GM19193 (cell line): ENCODE measurements around the gene PACRG.

Source experiments
- POLR2A ChIP-seq: IDR thresholded peaks from 4 replicates; pipeline ENCODE4 v1.6.1; 2011; ENCODE audit not compliant: insufficient read depth, insufficient read length; ENCODE audit errors: extremely low read depth

The PACRG gene

DNA sequence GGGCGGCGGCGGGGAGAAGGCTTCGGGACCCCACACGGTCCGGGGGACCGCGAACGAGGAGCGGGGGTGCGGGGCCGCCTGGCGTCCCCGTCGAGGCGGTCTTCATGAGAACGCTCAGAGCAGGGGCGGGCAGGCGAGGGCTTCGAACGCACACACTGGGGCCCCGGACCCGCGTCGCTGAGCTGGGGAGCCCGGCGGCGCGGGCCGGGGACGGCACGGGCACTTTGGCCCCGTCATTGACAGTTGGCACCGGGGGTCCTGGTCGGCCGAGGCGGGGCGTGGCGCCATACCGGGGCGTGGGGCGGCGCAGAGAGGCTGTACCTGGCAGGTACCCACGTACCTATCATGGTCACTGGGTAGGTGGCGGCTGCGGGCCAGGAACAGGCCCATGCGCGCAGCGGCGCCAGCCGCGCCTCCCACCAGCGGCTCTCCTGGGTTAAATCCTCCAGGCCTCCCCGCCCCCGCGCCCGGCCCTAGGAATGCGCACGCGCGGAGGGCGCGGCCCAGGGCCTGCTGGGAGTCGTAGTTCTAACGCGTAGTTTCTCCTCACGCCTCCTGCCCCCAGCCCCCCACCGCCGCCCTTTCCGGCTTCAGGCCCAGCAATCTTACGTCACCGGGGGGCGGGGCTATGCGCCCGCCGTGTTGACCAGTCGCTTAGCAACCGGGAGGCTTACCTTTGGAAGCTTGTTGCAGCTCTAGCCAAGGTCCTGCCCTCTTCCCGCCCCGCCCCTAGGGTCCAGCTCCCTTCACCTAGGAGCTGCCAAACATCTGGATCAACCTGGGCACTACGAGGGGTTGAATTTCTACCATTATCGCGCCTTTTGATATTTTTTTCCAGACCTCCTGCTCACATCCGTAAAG is at the start of gene PACRG, which contains the start of gene PRKN:
Gene PACRG (plus strand): TSS at position 653 of the 861 bp plus-strand sequence.
Gene PRKN (minus strand): TSS at position 445 of the 861 bp plus-strand sequence.
- TF ChIP-seq POLR2A = no peak

DNA sequence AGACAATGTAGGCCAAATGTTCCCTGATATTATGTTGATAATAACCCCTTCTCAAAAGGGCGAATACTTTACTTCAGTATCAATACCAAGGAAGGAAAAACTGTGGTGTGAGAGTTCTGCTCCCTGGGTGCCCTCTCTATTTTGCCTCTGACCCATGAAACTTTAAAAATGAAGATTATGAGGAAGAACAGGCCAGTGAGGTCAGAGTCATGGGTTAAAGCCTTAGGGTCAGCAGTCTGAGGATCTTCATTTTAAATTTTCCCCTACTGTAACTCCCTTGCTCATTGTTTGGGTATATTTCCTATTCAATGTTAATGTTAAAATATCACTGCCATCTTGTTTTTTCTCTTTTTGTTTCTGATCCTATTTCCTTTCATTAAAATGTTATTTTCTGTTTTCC is 48.1 kb upstream of the PACRG start:
- TF ChIP-seq POLR2A = no peak

DNA sequence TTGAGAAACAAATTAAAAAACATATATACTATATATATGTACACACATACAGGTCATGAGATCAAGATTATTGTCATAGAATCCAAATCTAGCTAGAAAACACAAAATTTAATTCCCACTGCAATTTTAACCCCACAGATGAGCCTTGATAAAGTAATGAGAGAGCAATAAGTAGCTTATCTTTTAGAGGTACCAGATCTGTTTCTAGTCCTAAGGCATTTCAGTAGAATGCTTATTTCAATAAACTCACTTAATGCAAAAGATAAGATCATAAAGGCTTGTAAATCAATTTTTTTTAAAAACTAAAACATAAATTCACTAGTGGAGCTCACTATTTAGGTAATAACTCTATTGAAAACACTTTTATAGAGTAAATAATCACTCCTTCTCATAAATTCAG is 47.4 kb upstream of the PACRG start:
- no peak for TF ChIP-seq POLR2A

DNA sequence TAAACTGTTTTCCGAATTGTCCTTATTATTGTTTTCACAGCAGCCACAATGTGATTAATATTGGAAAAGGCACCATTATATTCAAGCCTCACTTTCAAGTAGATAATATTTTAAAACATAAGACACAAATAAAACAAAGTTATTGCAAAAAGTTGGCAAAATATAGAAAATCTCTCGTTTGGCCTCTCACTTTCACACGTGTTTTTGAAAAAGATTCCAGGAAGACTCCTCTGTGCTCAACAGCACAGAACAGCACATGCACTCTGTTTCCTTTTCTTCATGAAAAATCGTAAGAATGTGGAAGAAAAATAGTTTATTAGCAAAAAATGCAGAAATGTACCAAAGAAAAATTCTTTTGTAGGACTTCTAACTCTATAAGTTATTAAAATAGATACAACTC is 46.9 kb upstream of the PACRG start:
- no peak for TF ChIP-seq POLR2A

DNA sequence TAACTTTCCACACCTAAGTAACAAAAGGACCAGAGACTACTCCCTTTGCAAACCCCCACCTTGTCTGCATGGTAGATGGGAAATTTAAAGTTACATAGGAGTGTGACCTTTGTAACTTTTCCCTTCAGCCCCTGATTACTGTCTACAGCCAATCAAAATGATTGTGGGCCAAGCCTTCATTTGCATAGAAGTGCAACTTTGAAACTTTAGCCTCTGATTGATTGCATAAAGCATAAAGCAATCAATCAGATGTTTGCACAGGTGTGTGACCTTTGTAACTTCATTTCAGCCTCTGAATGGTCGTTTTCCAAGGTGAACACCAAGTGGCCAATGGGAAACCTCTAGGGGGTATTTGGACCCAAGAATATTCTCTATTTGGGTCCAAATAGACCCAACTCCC is 46.3 kb upstream of the PACRG start:
- no peak for TF ChIP-seq POLR2A

DNA sequence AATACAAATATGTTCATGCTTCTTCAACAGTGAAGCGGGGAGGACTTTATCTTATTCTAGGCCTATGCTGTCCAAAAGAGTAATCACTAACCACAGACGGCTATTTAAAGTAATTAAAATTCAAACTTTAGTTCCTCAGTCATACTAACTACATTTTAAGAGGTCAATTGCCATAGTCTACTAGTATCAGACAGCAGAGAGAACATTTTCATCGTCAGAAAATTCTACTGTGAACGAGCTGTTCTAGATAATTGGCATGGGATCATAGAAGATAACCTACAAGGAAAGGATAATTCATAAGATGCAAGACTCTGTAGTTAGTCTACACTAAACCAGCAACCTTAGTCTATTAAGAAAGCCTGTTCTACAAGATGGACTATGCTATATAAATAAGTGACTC is 44.6 kb upstream of the PACRG start:
- no peak for TF ChIP-seq POLR2A

DNA sequence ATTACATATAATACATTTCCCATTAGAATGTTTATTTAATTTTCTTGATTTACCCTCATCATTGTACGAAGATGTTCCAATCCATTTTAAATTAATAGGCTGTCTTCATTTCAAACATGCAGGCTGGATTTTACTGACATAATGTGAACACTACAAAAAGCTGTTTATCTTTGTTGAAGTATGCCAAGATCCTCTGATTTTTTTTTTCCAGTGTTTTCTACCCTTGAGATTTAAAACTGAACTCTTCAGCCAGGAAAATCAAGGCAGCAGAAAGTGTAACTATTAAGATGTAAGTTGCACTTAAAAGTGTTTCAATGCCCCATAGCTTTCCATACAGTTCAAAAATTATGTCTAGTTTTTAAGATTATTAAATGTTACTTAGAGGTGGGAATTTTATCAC is 43.7 kb upstream of the PACRG start:
- no peak for TF ChIP-seq POLR2A

DNA sequence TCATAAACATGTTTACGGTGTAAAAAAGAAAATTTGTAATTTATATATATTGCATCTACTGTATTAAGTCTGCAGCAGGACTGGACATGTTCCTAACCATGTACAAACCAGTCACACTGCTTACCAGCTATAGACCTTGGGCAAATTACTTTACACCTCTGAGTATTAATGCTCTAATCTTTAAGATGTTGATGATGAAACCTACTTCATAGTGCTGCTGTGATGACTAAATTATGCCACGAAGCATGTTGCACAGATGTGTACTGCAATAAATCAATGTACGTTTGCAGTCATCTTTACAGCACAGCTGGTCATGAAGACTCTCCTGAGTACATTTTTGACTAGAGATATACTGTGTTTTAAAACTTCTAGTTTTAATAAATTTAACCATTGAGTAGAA is 42.8 kb upstream of the PACRG start:
- TF ChIP-seq POLR2A = no peak

DNA sequence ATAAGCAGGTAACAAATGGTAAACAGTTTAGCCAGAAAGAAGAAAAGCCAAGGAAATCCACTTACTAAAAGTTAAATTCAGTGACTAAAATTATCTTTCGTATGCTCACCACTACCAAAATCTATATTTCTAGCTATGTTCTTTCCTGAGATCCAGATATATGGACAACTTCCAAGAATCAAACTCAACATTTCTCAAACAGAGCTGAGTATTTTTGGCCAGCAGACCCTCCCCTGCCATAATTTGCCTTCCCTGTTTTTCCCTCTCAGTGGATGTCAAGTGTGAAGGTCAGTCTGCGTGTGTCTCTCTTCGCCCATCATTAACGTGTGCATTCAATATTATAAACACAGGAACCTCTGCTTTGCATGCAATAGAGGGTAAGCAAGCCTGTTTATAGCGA is 42.2 kb upstream of the PACRG start:
- no peak for TF ChIP-seq POLR2A

DNA sequence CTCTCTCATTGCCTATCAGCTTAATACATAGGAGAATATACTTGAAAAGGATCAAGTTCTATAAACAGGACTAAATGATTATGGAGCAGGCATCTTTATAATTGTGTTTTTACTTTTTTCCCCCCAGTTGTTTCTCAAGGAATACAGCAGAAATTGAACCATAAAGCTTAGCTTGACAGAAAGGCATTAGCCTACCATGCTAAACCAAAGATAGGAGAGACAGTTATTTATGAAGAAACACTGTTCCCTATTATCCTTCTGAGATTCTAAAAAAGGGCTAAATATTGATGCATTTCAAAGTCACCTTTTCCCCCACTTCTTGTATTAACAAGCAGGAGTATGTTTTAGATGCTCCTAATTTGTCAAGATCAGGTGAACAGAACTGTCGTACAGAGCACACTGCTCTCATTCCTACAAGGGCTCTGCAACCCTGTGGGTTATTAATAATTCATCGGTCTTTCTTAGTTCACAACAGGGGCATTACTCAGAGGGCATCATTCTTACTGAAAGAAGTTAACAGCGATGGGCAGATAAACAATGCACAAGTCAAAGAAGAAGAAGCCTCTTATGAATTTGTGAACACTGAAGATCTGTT is 38.9 kb upstream of the PACRG start:
- TF ChIP-seq POLR2A = no peak

DNA sequence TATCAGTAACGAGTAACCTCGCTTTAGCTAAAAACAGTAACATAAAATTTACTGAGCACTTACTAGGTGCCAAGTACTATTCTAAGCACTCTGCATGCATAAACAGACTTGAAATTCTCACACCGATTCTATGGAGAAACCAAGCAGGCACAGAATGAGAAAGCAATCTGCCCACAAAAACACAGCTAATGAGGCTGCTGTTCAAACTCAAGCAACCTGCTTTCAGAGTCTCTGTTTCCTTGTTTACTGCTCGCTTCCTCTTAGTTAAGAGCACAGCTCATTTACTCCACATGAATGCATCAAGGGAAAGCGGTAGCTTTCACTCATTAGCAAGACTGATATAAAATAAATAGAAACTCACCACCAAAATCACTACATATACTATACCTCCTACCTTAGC is 37.6 kb upstream of the PACRG start:
- no peak for TF ChIP-seq POLR2A

DNA sequence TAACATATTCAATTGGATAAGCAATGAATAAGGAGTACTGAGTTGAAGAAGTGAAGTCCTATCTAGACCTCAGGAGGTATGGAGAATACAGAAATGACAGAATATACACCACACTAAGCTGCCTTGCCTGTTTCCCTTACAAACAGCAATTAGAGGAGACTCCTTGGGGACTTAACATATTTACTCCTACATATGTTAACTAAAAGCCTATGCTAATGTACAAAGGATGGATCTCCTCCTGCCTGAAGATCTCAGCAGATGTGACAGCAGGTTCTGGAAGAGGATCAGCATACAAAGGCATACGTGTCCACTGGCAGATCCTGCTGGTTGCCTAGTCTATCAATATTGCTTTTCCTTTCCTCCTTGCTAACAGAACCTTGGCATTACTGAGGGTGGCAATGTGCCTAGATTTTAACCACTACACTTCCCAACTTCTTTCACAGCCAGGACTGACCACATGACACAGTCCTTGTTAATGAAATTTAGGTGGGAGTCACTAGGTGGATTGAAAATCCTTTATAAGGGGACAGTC is 29.8 kb upstream of the PACRG start:
- no peak for TF ChIP-seq POLR2A

DNA sequence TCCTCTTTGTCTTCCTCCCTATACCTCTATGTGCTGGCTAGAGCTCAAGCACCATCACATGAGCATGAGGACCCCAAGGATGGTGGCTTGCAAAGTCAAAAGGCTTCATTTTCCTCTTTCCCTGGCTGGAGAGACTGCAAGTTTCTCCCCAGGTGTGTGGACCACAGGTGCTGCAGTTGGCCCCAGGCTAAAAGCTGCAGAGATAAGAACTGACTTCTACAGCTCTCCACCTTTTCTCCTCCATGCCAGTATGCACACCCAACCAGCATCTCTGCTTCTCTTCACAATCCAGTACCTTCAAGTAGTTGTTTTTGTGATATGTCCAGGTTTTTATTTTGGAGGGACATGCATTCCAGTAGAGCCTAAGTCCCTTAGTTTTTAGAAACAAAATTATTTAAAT is 29.3 kb upstream of the PACRG start:
- no peak for TF ChIP-seq POLR2A

DNA sequence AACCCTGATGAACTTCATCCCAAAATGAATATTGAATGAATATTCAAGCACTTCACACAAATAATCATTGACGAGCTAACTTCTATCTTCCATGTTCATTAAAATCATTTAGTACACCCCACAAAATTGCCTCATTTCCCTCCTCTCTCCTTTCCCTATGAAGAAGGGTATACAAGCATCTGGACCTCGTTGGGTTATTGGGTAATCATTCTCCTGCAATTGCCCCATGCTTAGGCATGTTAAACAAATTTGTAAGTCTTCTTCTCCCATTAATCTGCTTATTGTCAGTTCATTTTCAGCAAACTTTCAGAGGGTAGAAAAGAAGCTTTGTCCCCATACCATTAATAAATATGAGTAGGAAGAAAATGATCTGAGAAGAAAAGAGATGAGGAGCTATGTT is 27.8 kb upstream of the PACRG start:
- TF ChIP-seq POLR2A = no peak

DNA sequence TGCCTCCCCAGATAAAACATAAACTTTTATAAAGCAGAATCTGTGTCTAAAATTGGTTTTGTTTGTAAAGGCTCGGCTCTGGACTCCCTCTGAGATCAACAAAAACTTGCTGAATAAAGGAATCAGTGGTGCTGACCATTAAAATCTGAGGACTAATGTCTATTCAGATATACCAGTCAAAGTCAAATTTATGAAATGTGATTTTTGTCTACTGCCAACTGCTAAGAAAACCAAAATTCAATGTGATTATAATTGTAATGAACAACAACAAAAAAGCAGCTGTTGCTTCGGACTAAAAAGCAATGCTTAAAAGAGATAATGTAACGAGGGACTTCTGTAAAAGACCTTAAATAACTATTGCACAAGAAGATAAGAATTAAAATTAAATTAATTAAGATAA is 26.8 kb upstream of the PACRG start:
- TF ChIP-seq POLR2A = no peak

DNA sequence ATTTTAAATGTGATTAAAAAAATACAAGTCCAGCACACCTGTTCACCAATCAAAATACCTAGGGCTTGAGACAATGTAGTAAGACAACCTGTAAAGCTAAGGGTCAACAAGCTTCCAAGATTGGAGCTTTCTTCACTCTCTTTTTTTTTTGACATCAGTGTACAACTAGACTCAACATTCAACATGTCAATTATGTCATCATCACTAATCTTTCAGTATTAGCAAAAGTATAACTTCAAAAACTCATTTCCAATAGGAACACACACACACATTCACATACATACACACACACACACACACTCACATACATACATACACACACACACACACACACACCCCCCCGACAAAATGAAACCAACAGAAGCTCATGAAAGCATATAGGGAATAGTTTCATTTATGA is 26.2 kb upstream of the PACRG start:
- TF ChIP-seq POLR2A = no peak
